ENCODE data around the gene ENTPD7. TPM values are rescaled to one million over a fixed set of nuclear protein-coding genes. Genes with fewer than 3 reads are reported as not detected.

Gene ENTPD7
- total and polyA plus RNA-seq, 9 of the 15 experiments (the other 6 are each of a cell fraction or from before 2014, with no cell fraction given): 1.4 to 13.9 (median 8.5) TPM

GRCh38 chr10:99620711-99621453, 38.4 kb upstream of the ENTPD7 start (continued):
- TF ChIP-seq SREBF1 (IDR thresholded peaks at IDR 0.05; ENCODE audit: borderline replicate concordance, low read depth, low read length) (no peak), HCFC1 (IDR thresholded peaks at IDR 0.05; ENCODE audit: low read depth, low read length) (no peak), CCNT2 (IDR thresholded peaks at IDR 0.05; ENCODE audit: borderline replicate concordance, extremely low read depth, insufficient read length, low read depth, low read length) (peak; percentile 28), ZNF592 (IDR thresholded peaks at IDR 0.05) (0 out of 2 replicates have a peak, but pooled peaks have one; percentile 55), ZNF696 (CRISPR knock-in tag; conservative IDR thresholded peaks at IDR 0.05) (no peak), DMBX1 (CRISPR knock-in tag; IDR thresholded peaks at IDR 0.05; ENCODE audit: borderline replicate concordance) (no peak), SOX6 (IDR thresholded peaks at IDR 0.05) (peak; percentile 26), ZNF408 (CRISPR knock-in tag; IDR thresholded peaks at IDR 0.05; ENCODE audit: low read depth) (no peak), HDGF (IDR thresholded peaks at IDR 0.05) (no peak), SRSF9 (IDR thresholded peaks at IDR 0.05; ENCODE audit: borderline replicate concordance, low read depth, low read length) (no peak), SMARCA4 (IDR thresholded peaks at IDR 0.05) (peak; percentile 61; the same call in 1 of the 2 replicates), ZNF12 (CRISPR knock-in tag; IDR thresholded peaks at IDR 0.05) (no peak; the same call in 1 of the 2 replicates), MITF (IDR thresholded peaks at IDR 0.05) (no peak), DEAF1 (CRISPR knock-in tag; IDR thresholded peaks at IDR 0.05) (no peak), ZNF121 (CRISPR knock-in tag; conservative IDR thresholded peaks at IDR 0.05) (no peak), TOE1 (IDR thresholded peaks at IDR 0.05; ENCODE audit: borderline replicate concordance) (peak; percentile 44; the same call in 1 of the 2 replicates), TOE1 (CRISPR knock-in tag; IDR thresholded peaks at IDR 0.05; ENCODE audit: borderline replicate concordance, low read depth) (no peak), ETV5 (CRISPR knock-in tag; IDR thresholded peaks at IDR 0.05; ENCODE audit: low read depth) (peak; percentile 48; the same call in 1 of the 2 replicates), CREB1 (IDR thresholded peaks at IDR 0.05) (peak; percentile 54), CREB1 (CRISPR knock-in tag; IDR thresholded peaks at IDR 0.05) (peak; percentile 72), ZNF511 (CRISPR knock-in tag; IDR thresholded peaks at IDR 0.05) (peak; percentile 90)
